ENCODE results near the gene PGF.

DNA sequence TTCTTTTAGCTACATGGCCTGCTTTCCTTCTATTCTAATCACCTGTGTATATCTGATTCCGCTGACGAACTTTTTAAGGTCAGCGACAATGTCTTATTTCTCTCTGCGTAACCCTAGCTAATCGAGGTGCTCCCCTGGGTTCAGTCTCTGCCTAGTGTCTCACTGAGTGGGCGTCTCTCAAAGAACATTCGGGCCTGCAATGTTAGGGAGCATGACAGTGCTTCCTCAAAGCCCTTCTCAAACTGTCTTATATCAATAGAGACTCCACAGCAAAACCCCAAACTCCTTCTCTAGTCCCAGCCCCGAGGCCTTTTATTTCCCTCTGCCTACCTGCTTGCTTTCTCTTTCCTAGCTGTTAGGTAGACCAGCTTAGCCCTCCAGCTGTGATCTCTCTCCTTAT is 18.7 kb downstream of the PGF start:
- TF ChIP-seq POLR2A (IDR thresholded peaks at IDR 0.05) (no peak), POLR2AphosphoS5 (IDR thresholded peaks at IDR 0.05) (no peak), EP300 (IDR thresholded peaks at IDR 0.05; ENCODE audit: low read depth) (no peak)
- TF ChIP-seq, protein P1, sequence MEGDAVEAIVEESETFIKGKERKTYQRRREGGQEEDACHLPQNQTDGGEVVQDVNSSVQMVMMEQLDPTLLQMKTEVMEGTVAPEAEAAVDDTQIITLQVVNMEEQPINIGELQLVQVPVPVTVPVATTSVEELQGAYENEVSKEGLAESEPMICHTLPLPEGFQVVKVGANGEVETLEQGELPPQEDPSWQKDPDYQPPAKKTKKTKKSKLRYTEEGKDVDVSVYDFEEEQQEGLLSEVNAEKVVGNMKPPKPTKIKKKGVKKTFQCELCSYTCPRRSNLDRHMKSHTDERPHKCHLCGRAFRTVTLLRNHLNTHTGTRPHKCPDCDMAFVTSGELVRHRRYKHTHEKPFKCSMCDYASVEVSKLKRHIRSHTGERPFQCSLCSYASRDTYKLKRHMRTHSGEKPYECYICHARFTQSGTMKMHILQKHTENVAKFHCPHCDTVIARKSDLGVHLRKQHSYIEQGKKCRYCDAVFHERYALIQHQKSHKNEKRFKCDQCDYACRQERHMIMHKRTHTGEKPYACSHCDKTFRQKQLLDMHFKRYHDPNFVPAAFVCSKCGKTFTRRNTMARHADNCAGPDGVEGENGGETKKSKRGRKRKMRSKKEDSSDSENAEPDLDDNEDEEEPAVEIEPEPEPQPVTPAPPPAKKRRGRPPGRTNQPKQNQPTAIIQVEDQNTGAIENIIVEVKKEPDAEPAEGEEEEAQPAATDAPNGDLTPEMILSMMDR (IDR thresholded peaks at IDR 0.05): no peak

All from transverse colon (tissue), 4 donors.